Adrenal gland (tissue), 12 donors: ENCODE data around the gene XIRP2. TPM values are rescaled to one million over a fixed set of nuclear protein-coding genes. Genes with fewer than 3 reads are reported as not detected.

Experiments used
- DNase-seq, 7 donors: peaks; one replicate each; pipeline ENCODE4 v3.0.0-alpha.2; 2019 to 2020
- H3K27ac ChIP-seq, 5 donors: fragments of 200-600 bp; sonication (generic) in 4 of 5; 1 replicate in 3 of 5; 2 replicates in 2 of 5; pipeline versions ENCODE4 v1.5.1 to v1.8.0; 2016 to 2020; ENCODE audit warnings: mild to moderate bottlenecking in 1 of 5
- H3K27me3 ChIP-seq: fragments of 200-600 bp; 2 replicates; pipeline ENCODE4 v1.8.0; 2021
- H3K36me3 ChIP-seq, 2 donors: fragments of 200-600 bp; replicated peaks in 1 of 2; 1 replicate in 1 of 2; 2 replicates in 1 of 2; pipeline versions ENCODE4 v1.5.1 to v1.8.0; 2018 to 2022
- H3K4me1 ChIP-seq, 2 donors: fragments of 200-600 bp; replicated peaks in 1 of 2; 1 replicate in 1 of 2; 2 replicates in 1 of 2; pipeline versions ENCODE4 v1.5.1 to v1.8.0; 2018 to 2021
- H3K4me3 ChIP-seq, 4 donors: fragments of 200-600 bp; sonication (generic) in 3 of 4; one replicate each; pipeline ENCODE4 v1.5.1; 2016 to 2018
- H3K9me3 ChIP-seq, 3 donors: fragments of 200-600 bp; sonication (generic) in 1 of 3; replicated peaks in 1 of 3; 1 replicate in 2 of 3; 2 replicates in 1 of 3; pipeline versions ENCODE4 v1.5.1 to v1.8.0; 2016 to 2021
- POLR2A ChIP-seq, 2 donors: fragments of 450-650 bp; IDR thresholded peaks; one replicate each; pipeline ENCODE4 v1.6.1; 2017; ENCODE audit warnings: antibody characterized with exemption in 2 of 2, mild to moderate bottlenecking in 2 of 2, moderate library complexity in 1 of 2
- WGBS, 4 donors: extraction: QIAGEN DNeasy Blood & Tissue Kit in 2 of 4; methylation state at CpG; one replicate each; pipeline versions ENCODE4 v1.1.5 to v1.1.7; 2013 to 2017; 5-methylcytosine and 5-hydroxymethylcytosine counted together
- intact Hi-C, 2 donors: fragments of 100-400 bp; cut with DNase I; formaldehyde crosslinking; loops; one replicate each; pipeline versions ENCODE4 v1.14.1 to v1.15.0; 2022 to 2023
- polyA plus RNA-seq, 3 donors: library from polyadenylated mRNA; stranded (reverse); fragments of 200-250 nt in 2 of 3; fragments of 350-450 nt in 1 of 3; fragmentation: Illumina TruSeq in 1 of 3; extraction: RNeasy Lipid Tissue Mini Kit (QIAGEN cat#74804) in 1 of 3; gene quantifications; one replicate each; pipeline ENCODE4 v1.2.3, GENCODE V29; 2013 to 2014
- total RNA-seq, 9 donors: library from RNA; depleted of rRNA in 4 of 9; stranded (reverse); fragments of >200 nt in 4 of 9; fragments of 120-200 nt in 1 of 9; fragmentation: NEBNext Ultra II Directional in 1 of 9; extraction: Animal tissue kit (Norgen Biotek cat#: 25700) in 1 of 9; gene quantifications; one replicate each; pipeline versions ENCODE4 v1.1.0 to v1.2.4, GENCODE V29; 2013 to 2023
- TF ChIP-seq, protein P1 (sequence below), 6 experiments: fragments of 450-650 bp in 4 of 6; fragments of 200-600 bp in 2 of 6; sonication (generic) in 1 of 6; IDR thresholded peaks; 1 replicate in 5 of 6; 2 replicates in 1 of 6; pipeline versions ENCODE4 v1.5.1 to v1.8.0; 2016 to 2021; ENCODE audit warnings: antibody characterized with exemption in 6 of 6, mild to moderate bottlenecking in 2 of 6, moderate library complexity in 1 of 6
- donor health status: healthy with polysubstance abuse.
- donor health status: Bipolar disorder and iron deficiency.
- donor health status: DM: yes; HTN: yes; CAD: no.
- donor health status: DM: no; HTN: no; CAD: no.
- donor health status: DM: no; HTN: no; CAD: no.
- donor health status: DM: yes; HTN: yes; CAD: no.

XIRP2 gene
- total and polyA plus RNA-seq, 12 donors = 0.06 to 1.3 (median 0.17) TPM; not detected in 7

GRCh38 chr2:167198576-167198975 lies 310.3 kb downstream of the XIRP2 start:
- H3K27ac ChIP-seq = no peak overlapping the region
- H3K27me3 ChIP-seq = no peaks in the 10 kb centered on the region
- H3K9me3 ChIP-seq = no peaks in the 10 kb centered on the region
- peaks cover 0 to 7% of the 10 kb centered on the region in 2 donors for H3K4me1 ChIP-seq
- no peak for DNase-seq
- no peaks in the 10 kb centered on the region for H3K36me3 ChIP-seq
- intact Hi-C loops = no loop called here
- H3K4me3 ChIP-seq = no peak overlapping the region
- WGBS, 4 donors = 59 to 68% (median 63%) methylated on average over 2 of the region's 2 CpGs
- TF ChIP-seq, protein P1, sequence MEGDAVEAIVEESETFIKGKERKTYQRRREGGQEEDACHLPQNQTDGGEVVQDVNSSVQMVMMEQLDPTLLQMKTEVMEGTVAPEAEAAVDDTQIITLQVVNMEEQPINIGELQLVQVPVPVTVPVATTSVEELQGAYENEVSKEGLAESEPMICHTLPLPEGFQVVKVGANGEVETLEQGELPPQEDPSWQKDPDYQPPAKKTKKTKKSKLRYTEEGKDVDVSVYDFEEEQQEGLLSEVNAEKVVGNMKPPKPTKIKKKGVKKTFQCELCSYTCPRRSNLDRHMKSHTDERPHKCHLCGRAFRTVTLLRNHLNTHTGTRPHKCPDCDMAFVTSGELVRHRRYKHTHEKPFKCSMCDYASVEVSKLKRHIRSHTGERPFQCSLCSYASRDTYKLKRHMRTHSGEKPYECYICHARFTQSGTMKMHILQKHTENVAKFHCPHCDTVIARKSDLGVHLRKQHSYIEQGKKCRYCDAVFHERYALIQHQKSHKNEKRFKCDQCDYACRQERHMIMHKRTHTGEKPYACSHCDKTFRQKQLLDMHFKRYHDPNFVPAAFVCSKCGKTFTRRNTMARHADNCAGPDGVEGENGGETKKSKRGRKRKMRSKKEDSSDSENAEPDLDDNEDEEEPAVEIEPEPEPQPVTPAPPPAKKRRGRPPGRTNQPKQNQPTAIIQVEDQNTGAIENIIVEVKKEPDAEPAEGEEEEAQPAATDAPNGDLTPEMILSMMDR (IDR thresholded peaks at IDR 0.05) = no peak
- TF ChIP-seq POLR2A (IDR thresholded peaks at IDR 0.05) = no peak

DNA sequence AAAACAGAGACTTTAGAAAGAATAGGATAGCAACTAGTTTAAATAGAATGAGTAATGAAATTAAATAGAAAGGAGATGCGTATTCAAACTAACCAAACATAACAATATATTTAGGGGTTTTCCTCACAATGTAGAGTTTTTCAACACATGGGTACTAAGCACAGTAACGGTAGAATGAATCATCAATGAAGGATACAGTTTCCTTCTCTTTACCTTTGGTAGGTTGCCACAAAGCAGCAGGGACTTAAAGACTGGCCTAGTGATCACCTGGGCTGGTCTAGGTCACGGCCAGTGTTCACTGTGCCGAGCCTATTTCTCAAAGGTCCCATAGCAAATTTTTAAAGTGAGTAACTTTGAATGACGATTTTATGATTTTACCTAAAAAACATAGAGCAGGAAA lies 311.7 kb downstream of the XIRP2 start:
- H3K4me1 ChIP-seq = peaks cover 0 to 7% of the 10 kb centered on the region in 2 donors
- no peaks in the 10 kb centered on the region for H3K27me3 ChIP-seq
- 72 to 90% (median 83%) methylated on average over 5 of the region's 5 CpGs for WGBS, 4 donors
- no peaks in the 10 kb centered on the region for H3K9me3 ChIP-seq
- H3K27ac ChIP-seq = no peak overlapping the region
- H3K4me3 ChIP-seq = no peak overlapping the region
- intact Hi-C loops = no loop called here
- no peaks in the 10 kb centered on the region for H3K36me3 ChIP-seq
- TF ChIP-seq POLR2A (IDR thresholded peaks at IDR 0.05) = no peak
- TF ChIP-seq, protein P1 (IDR thresholded peaks at IDR 0.05) = no peak
- DNase-seq = no peak

- H3K27me3 ChIP-seq = no peaks in the 10 kb centered on the region
- H3K4me1 ChIP-seq = no peaks in the 10 kb centered on the region
- no peak overlapping the region for H3K27ac ChIP-seq
- intact Hi-C loops = loop anchor here in 1 of 2 donors (10.0 kb wide), 1 partner anchor 675 kb away; no protein-coding TSS in a partner anchor
- no peaks in the 10 kb centered on the region for H3K9me3 ChIP-seq
- 63 to 67% (median 66%) methylated on average over 3 of the region's 3 CpGs for WGBS, 4 donors
- DNase-seq = no peak
- no peaks in the 10 kb centered on the region for H3K36me3 ChIP-seq
- no peak overlapping the region for H3K4me3 ChIP-seq
- TF ChIP-seq POLR2A (IDR thresholded peaks at IDR 0.05) = no peak
- TF ChIP-seq, protein P1 (IDR thresholded peaks at IDR 0.05) = no peak
Observed at GRCh38 chr2:167209784-167210183, 321.5 kb downstream of the XIRP2 start.

DNA sequence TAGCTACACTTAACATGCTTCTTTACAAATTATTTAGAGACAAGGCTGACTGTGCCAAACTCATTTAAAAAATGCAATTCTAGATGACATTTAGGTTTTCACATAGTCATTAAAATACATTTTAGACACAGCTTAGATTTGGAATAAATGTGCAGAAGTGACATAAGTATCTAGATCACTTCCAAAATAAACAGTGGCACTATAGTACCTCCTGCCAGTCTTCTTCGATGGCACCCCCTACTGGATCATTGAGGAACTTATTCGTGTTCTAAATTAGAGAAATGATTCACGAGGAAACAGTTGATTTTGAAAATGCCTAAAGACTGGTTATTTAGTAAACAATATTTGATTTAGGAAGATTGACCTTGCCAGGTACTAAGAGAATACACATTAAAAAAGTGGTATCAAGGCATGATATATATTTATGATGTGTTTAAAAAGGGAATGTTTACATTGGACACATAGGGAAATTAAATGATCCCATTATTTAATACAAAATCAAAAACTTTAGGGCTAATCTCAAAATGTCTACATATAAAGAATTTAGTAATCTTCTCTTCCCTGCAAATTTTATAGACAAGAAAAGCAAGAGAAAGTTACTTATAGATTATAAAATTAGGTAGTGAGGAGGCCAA lies 323.9 kb downstream of the XIRP2 start:
- intact Hi-C loops = loop anchor here in 1 of 2 donors (10.0 kb wide), 1 partner anchor 677 kb away; no protein-coding TSS in a partner anchor
- no peak overlapping the region for H3K4me3 ChIP-seq
- no peaks in the 10 kb centered on the region for H3K27me3 ChIP-seq
- TF ChIP-seq, protein P1 (IDR thresholded peaks at IDR 0.05) = peak; percentile 43 to 75 (median 58)
- TF ChIP-seq POLR2A (IDR thresholded peaks at IDR 0.05) = no peak
- H3K9me3 ChIP-seq = no peaks in the 10 kb centered on the region
- H3K4me1 ChIP-seq = no peaks in the 10 kb centered on the region
- 1 to 4% (median 3%) methylated on average over 3 of the region's 3 CpGs for WGBS, 4 donors
- no peak overlapping the region for H3K27ac ChIP-seq
- no peaks in the 10 kb centered on the region for H3K36me3 ChIP-seq
- peak; percentile 16 to 54 (median 37) for DNase-seq
